Measurements from ENCODE around the gene UQCC2.

DNA sequence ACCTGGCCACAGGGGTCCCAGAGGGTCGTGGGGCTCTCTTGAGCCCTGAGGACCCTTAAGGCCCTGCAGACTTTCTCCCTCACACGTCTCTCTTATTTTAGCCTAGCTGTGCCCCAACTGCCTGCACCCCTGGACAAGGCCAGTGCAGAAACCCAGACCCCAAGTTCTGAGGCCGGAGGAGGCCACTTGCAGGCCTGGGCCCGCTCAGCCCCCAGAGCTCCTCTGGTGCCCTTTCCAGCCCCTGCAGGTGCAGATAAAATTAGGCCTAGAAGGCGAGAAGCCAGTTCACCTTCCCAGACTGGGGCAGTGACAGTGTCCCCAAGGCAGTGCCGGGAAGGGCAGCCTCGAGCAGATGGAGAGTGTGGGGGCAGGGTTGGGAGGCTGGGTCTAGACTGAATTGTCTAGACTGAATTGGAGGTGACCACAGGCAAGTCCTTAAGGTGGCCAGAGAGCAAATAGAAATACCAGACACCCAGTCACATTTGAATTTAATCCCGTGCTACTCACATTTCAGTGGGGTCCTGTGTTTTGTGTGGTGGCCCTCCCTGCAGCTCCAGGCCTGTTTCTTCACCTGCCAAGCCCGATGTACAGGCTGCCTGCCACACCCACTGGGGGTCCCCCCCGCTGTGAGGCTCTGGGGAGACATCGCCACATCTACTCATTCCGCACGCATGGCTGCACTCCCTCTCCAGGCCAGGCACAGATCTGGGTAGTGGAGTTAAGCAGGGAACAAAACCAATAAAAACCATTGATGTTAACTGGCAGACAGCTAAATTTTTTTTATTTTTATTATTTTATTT lies 43.8 kb upstream of the UQCC2 start:
- TF ChIP-seq, protein P1, sequence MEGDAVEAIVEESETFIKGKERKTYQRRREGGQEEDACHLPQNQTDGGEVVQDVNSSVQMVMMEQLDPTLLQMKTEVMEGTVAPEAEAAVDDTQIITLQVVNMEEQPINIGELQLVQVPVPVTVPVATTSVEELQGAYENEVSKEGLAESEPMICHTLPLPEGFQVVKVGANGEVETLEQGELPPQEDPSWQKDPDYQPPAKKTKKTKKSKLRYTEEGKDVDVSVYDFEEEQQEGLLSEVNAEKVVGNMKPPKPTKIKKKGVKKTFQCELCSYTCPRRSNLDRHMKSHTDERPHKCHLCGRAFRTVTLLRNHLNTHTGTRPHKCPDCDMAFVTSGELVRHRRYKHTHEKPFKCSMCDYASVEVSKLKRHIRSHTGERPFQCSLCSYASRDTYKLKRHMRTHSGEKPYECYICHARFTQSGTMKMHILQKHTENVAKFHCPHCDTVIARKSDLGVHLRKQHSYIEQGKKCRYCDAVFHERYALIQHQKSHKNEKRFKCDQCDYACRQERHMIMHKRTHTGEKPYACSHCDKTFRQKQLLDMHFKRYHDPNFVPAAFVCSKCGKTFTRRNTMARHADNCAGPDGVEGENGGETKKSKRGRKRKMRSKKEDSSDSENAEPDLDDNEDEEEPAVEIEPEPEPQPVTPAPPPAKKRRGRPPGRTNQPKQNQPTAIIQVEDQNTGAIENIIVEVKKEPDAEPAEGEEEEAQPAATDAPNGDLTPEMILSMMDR (conservative IDR thresholded peaks at IDR 0.05): no peak
- no peak for TF ChIP-seq ZFX (IDR thresholded peaks at IDR 0.05)

All from C4-2B (cell line).